ENCODE measurements around the gene PERCC1. TPM values are rescaled to one million over a fixed set of nuclear protein-coding genes. Genes with fewer than 3 reads are reported as not detected.

PERCC1 gene
- total and polyA plus RNA-seq, 3 donors from 2014 or later, result 0.31 to 0.71 TPM; not detected in 1

GRCh38 chr16:1398826-1399581 is 31.9 kb upstream of the PERCC1 start:
- 94 to 99% methylated on average over 12 to 38 of the region's 38 CpGs for WGBS, 2 donors
- intact Hi-C loops (cut with DNase I; ENCODE audit: low total_unique reads), result no loop called here
- TF ChIP-seq POLR2A (IDR thresholded peaks at IDR 0.05) (no peak), CTCF (IDR thresholded peaks at IDR 0.05) (no peak)
- no peaks in the 10 kb centered on the region for H3K4me1 ChIP-seq
- no peak overlapping the region for H3K27ac ChIP-seq
- no peaks in the 10 kb centered on the region for H3K9me3 ChIP-seq
- H3K4me3 ChIP-seq, result no peak overlapping the region
- no peaks in the 10 kb centered on the region for H3K27me3 ChIP-seq
- no peaks in the 10 kb centered on the region for H3K36me3 ChIP-seq (ENCODE audit: low read depth, missing control alignments)
- no peak for DNase-seq

GRCh38 chr16:1401061-1401757 is 29.7 kb upstream of the PERCC1 start:
- Histone ChIP-seq H3K9me3 (no peaks in the 10 kb centered on the region), H3K4me3 (no peak overlapping the region), H3K36me3 (ENCODE audit: low read depth, missing control alignments) (no peaks in the 10 kb centered on the region), H3K27ac (no peak overlapping the region), H3K27me3 (no peaks in the 10 kb centered on the region), H3K4me1 (no peaks in the 10 kb centered on the region)
- 92 to 93% methylated on average over 17 to 29 of the region's 29 CpGs for WGBS, 2 donors
- DNase-seq, result no peak
- intact Hi-C loops (cut with DNase I; ENCODE audit: low total_unique reads), result no loop called here
- TF ChIP-seq POLR2A (IDR thresholded peaks at IDR 0.05), result no peak
- TF ChIP-seq CTCF (IDR thresholded peaks at IDR 0.05), result no peak

- TF ChIP-seq POLR2A (IDR thresholded peaks at IDR 0.05), result no peak
- no peak for TF ChIP-seq CTCF (IDR thresholded peaks at IDR 0.05)
- intact Hi-C loops (cut with DNase I; ENCODE audit: low total_unique reads), result no loop called here
- WGBS, 2 donors, result 92 to 95% methylated on average over 9 to 13 of the region's 13 CpGs
- Histone ChIP-seq H3K36me3 (ENCODE audit: low read depth, missing control alignments) (no peaks in the 10 kb centered on the region), H3K27ac (no peak overlapping the region), H3K4me1 (no peaks in the 10 kb centered on the region), H3K4me3 (no peak overlapping the region), H3K27me3 (no peaks in the 10 kb centered on the region), H3K9me3 (no peaks in the 10 kb centered on the region)
- no peak for DNase-seq
Measured at GRCh38 chr16:1401758-1402154, 29.1 kb upstream of the PERCC1 start.

- 92 to 95% methylated on average over 12 to 22 of the region's 22 CpGs for whole genome bisulfite sequencing, 2 donors
- H3K36me3 ChIP-seq (ENCODE audit: low read depth, missing control alignments), result no peaks in the 10 kb centered on the region
- H3K9me3 ChIP-seq, result no peaks in the 10 kb centered on the region
- H3K4me1 ChIP-seq, result peaks cover 9% of the 10 kb centered on the region
- H3K4me3 ChIP-seq, result no peak overlapping the region
- intact Hi-C loops (cut with DNase I; ENCODE audit: low total_unique reads), result no loop called here
- no peak for TF ChIP-seq POLR2A (IDR thresholded peaks at IDR 0.05)
- no peak for TF ChIP-seq CTCF (IDR thresholded peaks at IDR 0.05)
- H3K27me3 ChIP-seq, result no peaks in the 10 kb centered on the region
- DNase-seq, result no peak
- no peak overlapping the region for H3K27ac ChIP-seq
Measured at GRCh38 chr16:1403036-1403435, 27.8 kb upstream of the PERCC1 start.

Data from testis (tissue), 3 donors.